PFSK-1 (cell line): ENCODE results near the gene TOX3.

Experiments
- FOXP2 ChIP-seq: optimal IDR thresholded peaks from 2 replicates; pipeline ENCODE3; 2011; ENCODE audit warnings: borderline replicate concordance, control low read depth, inconsistent platforms; ENCODE audit not compliant: insufficient read depth; ENCODE audit errors: extremely low read length, extremely low read depth
- POLR2AphosphoS5 ChIP-seq: IDR thresholded peaks from 2 replicates; pipeline ENCODE4 v1.6.1; 2012; ENCODE audit warnings: low read depth, mild to moderate bottlenecking, control low read depth, low read length, moderate library complexity
- SIN3A ChIP-seq: IDR thresholded peaks from 2 replicates; pipeline ENCODE4 v1.6.1; 2012; ENCODE audit warnings: mild to moderate bottlenecking, low read length, moderate library complexity, borderline replicate concordance; ENCODE audit not compliant: insufficient read depth
- TAF1 ChIP-seq: IDR thresholded peaks from 2 replicates; pipeline ENCODE4 v1.6.1; 2012; ENCODE audit warnings: low read length, control low read depth, borderline replicate concordance; ENCODE audit not compliant: insufficient read depth
- TF ChIP-seq, protein P1 (sequence below), 2 experiments: IDR thresholded peaks; 2 replicates each; pipeline versions ENCODE4 v1.6.1 to v1.8.0; 2011 to 2012; ENCODE audit warnings: low read depth in 2 of 2, low read length in 2 of 2, control low read depth in 1 of 2, inconsistent platforms in 1 of 2, mild to moderate bottlenecking in 1 of 2, moderate library complexity in 1 of 2; ENCODE audit not compliant: insufficient read depth in 1 of 2

The TOX3 gene

DNA sequence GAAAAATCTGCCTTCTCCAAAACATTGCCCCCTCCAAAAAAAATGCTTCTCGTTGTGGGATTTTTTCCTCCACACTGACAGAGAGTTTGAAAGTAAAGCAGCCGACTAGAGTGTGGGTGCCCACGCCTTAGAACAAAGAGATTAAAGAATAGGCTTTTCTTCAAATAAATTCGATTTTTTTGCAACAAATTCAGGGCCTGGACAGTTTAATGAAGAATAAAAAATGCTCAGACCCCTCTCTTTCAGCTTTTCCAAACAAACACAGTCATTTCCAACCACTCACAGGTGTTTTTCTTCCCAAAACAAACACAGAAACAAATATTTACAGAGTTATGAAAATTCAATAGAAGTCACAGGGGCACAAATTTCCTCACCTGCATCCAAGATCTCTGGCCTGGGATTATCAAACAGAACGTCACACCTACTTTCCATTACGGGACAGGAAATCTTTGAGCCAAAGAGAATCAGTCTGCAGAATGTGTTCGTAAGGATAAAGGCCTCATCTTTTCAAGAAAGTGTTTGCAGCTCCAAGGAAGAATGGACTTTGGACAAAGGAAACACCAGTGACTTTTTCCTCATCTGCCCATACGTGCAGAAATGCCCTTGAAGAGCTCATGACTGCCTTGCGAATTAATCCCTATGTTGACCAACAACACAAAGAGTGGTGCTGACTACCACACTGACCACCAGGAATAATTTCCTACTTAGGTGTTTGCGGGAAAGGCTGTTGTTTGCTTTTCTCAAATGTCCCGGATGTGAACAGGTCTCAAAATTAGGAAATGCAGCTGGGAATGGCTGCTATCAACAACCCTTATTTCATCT, 31.3 kb upstream of the TOX3 start:
- TF ChIP-seq, protein P1, sequence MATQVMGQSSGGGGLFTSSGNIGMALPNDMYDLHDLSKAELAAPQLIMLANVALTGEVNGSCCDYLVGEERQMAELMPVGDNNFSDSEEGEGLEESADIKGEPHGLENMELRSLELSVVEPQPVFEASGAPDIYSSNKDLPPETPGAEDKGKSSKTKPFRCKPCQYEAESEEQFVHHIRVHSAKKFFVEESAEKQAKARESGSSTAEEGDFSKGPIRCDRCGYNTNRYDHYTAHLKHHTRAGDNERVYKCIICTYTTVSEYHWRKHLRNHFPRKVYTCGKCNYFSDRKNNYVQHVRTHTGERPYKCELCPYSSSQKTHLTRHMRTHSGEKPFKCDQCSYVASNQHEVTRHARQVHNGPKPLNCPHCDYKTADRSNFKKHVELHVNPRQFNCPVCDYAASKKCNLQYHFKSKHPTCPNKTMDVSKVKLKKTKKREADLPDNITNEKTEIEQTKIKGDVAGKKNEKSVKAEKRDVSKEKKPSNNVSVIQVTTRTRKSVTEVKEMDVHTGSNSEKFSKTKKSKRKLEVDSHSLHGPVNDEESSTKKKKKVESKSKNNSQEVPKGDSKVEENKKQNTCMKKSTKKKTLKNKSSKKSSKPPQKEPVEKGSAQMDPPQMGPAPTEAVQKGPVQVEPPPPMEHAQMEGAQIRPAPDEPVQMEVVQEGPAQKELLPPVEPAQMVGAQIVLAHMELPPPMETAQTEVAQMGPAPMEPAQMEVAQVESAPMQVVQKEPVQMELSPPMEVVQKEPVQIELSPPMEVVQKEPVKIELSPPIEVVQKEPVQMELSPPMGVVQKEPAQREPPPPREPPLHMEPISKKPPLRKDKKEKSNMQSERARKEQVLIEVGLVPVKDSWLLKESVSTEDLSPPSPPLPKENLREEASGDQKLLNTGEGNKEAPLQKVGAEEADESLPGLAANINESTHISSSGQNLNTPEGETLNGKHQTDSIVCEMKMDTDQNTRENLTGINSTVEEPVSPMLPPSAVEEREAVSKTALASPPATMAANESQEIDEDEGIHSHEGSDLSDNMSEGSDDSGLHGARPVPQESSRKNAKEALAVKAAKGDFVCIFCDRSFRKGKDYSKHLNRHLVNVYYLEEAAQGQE (IDR thresholded peaks at IDR 0.05; ENCODE audit: insufficient read depth in 1 of 2, low read depth in 2 of 2, low read length in 2 of 2): no peak
- TF ChIP-seq TAF1: no peak
- no peak for TF ChIP-seq SIN3A
- TF ChIP-seq POLR2AphosphoS5: no peak
- TF ChIP-seq FOXP2: no peak

DNA sequence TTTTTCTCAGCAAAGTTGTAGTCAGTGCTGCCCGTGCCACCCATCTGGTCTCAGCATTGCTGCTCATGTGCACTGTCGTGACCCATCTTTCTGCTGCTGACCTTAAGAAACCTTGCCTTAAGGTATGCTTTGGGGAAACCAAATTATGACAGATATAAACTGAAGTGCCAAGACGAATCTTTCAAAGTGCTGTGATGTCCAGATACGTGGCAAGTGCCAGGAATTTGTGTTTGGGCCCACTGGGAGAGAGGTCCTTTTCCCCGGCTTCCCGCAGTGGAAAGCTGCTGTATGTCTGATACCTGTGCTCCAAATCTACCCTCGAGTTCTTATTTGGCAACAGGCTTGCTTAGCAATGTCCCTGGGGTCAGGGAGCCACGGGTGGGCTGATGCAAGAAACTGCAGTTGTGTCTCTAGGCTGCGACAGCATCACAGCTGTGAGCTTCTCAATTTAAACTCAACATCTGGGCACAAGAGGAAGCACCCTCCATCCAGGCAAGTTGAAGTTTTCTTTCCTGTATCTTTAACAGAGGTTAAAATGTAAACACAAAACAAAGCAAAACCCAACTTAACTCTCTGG, 30.3 kb upstream of the TOX3 start:
- TF ChIP-seq, protein P1 (IDR thresholded peaks at IDR 0.05; ENCODE audit: insufficient read depth in 1 of 2, low read depth in 2 of 2, low read length in 2 of 2): no peak
- TF ChIP-seq SIN3A: no peak
- TF ChIP-seq POLR2AphosphoS5: no peak
- TF ChIP-seq TAF1: no peak
- TF ChIP-seq FOXP2: no peak

DNA sequence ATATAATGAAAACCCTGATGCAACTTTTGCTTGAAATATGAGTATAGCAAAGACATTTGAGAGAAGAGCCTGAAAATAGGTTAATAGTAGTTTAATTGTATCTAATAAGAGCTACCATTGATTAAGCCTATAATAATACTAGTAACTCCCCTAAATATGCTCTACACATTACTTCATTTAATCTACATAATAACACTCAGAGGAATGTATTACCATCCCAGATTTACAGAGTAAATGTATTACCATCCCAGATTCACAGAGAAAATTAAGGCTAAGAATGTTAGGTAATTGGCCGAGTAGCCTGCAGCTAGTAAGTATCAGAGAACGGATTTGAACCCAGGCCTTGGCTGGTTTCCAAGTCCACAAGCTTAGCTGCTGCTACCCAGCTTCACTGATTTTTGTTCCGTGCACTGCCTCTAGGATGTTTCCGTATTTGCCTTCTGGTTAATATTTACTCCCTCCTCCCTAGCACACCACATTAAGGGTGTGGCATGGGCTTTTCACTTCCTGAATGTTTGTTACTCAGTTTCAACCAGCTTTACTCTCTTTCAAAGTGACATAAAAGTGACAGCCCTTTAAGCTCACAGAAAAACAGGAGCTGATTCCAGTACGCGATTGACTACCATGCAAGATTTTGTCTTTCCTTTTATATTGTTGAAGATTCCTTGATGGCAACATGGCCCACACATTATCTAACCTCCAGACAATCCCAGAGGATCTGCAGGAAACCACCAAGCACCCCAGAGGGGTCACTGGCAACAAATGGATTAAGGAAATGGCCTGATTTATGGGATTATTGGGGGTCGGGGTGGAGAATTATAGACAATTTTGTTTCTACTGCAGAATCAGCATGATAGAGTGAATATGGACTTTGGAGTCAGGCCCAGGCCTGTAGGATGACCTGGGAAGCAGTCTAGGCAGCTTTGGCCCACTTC, 26.7 kb upstream of the TOX3 start:
- no peak for TF ChIP-seq FOXP2
- TF ChIP-seq SIN3A: no peak
- TF ChIP-seq, protein P1 (IDR thresholded peaks at IDR 0.05; ENCODE audit: insufficient read depth in 1 of 2, low read depth in 2 of 2, low read length in 2 of 2): no peak
- no peak for TF ChIP-seq TAF1
- no peak for TF ChIP-seq POLR2AphosphoS5

DNA sequence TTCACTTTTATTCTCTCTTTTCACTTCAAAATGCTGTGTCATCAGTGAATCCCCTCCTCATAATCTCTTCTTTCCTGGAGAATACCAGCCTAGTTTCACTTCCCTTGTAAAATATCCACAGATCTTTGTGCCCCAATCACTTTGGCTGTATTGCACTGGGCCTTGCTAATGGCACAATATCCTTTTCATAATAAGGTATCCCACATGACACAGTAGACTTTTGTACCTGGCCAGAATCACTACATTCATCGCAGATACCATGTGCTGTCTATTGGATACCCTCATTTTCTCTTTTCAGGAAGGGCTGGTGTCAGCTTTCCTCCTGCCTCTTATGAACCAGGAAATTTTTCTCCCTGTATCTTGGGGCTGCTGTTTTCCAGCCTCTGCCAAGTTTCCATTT, 25.7 kb upstream of the TOX3 start:
- TF ChIP-seq SIN3A (no peak), FOXP2 (no peak), TAF1 (no peak), POLR2AphosphoS5 (no peak)
- TF ChIP-seq, protein P1 (IDR thresholded peaks at IDR 0.05; ENCODE audit: insufficient read depth in 1 of 2, low read depth in 2 of 2, low read length in 2 of 2): no peak
